Measurements from ENCODE around the gene EMP1. TPM values are rescaled to one million over a fixed set of nuclear protein-coding genes. Genes with fewer than 3 reads are reported as not detected.

The EMP1 gene
- total and polyA plus RNA-seq, 2 of the 13 experiments (the other 11 are each of a cell fraction or from before 2014, with no cell fraction given) = 0.13 to 0.61 TPM

DNA sequence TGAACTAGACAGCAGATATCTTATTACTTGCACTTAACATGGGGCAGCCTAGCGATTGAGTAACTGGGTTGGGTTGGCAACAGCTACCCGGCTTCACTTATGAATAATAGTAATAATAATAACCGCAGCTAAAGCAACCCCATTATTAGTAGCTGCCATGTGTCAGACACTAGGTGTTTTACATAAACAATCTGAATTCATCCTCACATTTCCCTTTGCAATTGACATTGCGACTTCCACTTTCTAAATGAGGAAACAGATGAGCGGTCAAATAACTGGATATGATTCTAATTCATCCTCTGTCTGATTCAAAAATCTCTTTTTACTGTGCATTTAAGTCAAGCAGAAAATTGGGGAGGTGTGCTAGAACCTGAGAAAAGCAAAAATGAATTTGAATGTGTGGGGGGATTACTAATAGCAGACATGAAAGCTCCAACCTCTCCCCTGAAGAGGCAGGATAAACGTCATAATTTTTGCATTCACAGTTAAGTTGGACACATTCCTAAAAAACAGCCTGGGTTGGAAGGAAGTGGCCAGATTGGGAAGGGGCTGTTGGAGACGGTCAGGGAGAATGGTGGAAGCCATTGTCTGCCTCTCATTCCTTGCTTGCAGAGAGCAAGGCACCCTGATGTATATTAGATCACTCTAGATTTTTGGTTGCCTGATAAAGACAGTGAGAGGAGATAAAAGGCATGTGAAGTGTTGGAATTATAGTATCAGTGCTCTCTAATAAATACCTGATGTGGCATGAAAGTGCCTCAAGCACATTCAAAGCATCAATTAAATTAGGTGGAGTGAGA lies 13.1 kb downstream of the EMP1 start:
- no peaks in the 10 kb centered on the region for H4K20me1 ChIP-seq (ENCODE audit: insufficient read depth, low read length)
- H3K79me2 ChIP-seq (ENCODE audit: insufficient read depth, low read length) = no peaks in the 10 kb centered on the region
- H3K4me3 ChIP-seq (replicated peaks in 1 of 3; ENCODE audit: insufficient read depth in 1 of 3, low read depth in 2 of 3, low read length in 3 of 3) = no peak overlapping the region
- H3K4me1 ChIP-seq (ENCODE audit: insufficient read depth, low read length) = peaks cover 7% of the 10 kb centered on the region
- no peaks in the 10 kb centered on the region for H3K36me3 ChIP-seq (replicated peaks in 1 of 2; ENCODE audit: control insufficient read depth in 1 of 2, insufficient read depth in 2 of 2, low read length in 2 of 2)
- ATAC-seq (no peak), FAIRE-seq (no peak), DNase-seq (ENCODE audit: low spot score) (no peak)
- H3K27me3 ChIP-seq (ENCODE audit: control insufficient read depth in 1 of 2, insufficient read depth in 2 of 2, low read length in 2 of 2) = peaks cover 0 to 26% of the 10 kb centered on the region in 2 experiments; a peak in 2 of 5 replicates
- H3K4me2 ChIP-seq (ENCODE audit: low read depth, low read length) = no peak overlapping the region
- no peaks in the 10 kb centered on the region for H3K9me3 ChIP-seq (ENCODE audit: low read length)
- TF ChIP-seq HNRNPK (IDR thresholded peaks at IDR 0.05; ENCODE audit: low read depth, low read length, poor library complexity, severe bottlenecking) (no peak), SMARCC2 (IDR thresholded peaks at IDR 0.05) (no peak), ZMYM4 (CRISPR knock-in tag; IDR thresholded peaks at IDR 0.05) (no peak), LCORL (IDR thresholded peaks at IDR 0.05) (no peak), LCORL (CRISPR knock-in tag; IDR thresholded peaks at IDR 0.05) (no peak), HOXA5 (CRISPR knock-in tag; IDR thresholded peaks at IDR 0.05) (no peak)
- in situ Hi-C loops (cut with HindIII; ENCODE audit: extremely low pct_ligation_motif_present, low pct_unique_long_range_greater_than_20kb) = loop anchor here (5.0 to 25.0 kb wide), 3 partner anchors 112 to 422 kb away; partner anchors contain the start of gene APOLD1
- no peak overlapping the region for H2AFZ ChIP-seq (ENCODE audit: low read length)
- H3K9ac ChIP-seq (ENCODE audit: insufficient read depth, low read depth, low read length) = no peak overlapping the region
- WGBS (ENCODE audit: low lambda C conversion rate) = 9% methylated on average over 5 of the region's 7 CpGs
- intact Hi-C loops (cut with micrococcal nuclease; ENCODE audit: unreplicated experiment) = loop anchor here (5.0 to 10.0 kb wide), 2 partner anchors 372 to 405 kb away; no protein-coding TSS in a partner anchor
- no TSS peak for BruUV-seq (replicated peaks)
- H3K27ac ChIP-seq (ENCODE audit: extremely low read length, insufficient read depth, low read length) = no peak overlapping the region
- ChIA-PET CTCF (ENCODE audit: low intra/inter-chr PET ratio, low total read pairs) (no interaction called here), POLR2A (no interaction called here)

All from HepG2 (cell line).